ENCODE data around the gene SP100.

The SP100 gene

DNA sequence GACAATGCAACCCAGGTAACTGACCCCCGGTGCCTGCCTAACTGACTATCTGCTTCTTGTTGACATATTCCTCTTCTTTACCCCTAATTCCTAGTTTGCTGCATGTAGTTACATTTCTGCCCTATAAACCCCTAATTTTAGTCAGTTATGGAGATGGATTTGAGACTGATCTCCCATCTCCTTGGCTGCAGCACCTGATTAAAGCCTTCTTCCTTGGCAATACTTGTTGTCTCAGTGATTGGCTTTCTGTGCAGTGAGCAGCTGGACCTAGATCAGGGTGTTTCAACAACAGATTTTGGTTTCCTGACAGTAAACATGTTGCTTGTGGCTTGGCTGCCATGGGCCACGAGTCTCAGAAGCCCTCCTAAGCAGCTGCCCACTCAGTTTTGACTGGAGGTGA lies 105.4 kb downstream of the SP100 start:
- DNase-seq: no peak
- Histone ChIP-seq H3K27me3 (no peaks in the 10 kb centered on the region), H3K9me3 (no peaks in the 10 kb centered on the region), H3K36me3 (no peaks in the 10 kb centered on the region), H3K4me3 (ENCODE audit: low read depth, low read length) (no peak overlapping the region), H3K4me1 (no peaks in the 10 kb centered on the region)
- TF ChIP-seq, protein P1, sequence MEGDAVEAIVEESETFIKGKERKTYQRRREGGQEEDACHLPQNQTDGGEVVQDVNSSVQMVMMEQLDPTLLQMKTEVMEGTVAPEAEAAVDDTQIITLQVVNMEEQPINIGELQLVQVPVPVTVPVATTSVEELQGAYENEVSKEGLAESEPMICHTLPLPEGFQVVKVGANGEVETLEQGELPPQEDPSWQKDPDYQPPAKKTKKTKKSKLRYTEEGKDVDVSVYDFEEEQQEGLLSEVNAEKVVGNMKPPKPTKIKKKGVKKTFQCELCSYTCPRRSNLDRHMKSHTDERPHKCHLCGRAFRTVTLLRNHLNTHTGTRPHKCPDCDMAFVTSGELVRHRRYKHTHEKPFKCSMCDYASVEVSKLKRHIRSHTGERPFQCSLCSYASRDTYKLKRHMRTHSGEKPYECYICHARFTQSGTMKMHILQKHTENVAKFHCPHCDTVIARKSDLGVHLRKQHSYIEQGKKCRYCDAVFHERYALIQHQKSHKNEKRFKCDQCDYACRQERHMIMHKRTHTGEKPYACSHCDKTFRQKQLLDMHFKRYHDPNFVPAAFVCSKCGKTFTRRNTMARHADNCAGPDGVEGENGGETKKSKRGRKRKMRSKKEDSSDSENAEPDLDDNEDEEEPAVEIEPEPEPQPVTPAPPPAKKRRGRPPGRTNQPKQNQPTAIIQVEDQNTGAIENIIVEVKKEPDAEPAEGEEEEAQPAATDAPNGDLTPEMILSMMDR (IDR thresholded peaks at IDR 0.05; ENCODE audit: low read depth, low read length): no peak

DNA sequence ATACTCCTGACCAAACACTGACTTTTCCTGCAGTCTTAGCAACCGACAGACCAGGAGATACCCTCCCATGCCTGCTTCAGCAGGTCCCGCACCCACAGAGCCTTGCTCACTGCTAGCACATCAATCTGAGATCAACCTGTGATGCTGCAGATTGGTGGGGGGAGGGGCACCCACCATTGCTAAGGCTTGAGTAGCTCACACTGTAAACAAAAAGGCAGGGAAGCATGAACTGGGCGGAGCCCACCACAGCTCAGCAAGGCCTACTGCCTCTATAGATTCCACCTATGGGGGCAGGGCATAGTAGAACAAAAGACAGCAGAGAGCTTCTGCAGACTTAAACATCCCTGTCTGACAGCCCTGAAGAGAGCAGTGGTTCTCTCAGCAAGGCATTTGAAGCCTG lies 109.7 kb downstream of the SP100 start:
- DNase-seq: no peak
- Histone ChIP-seq H3K4me3 (ENCODE audit: low read depth, low read length) (no peak overlapping the region), H3K9me3 (no peaks in the 10 kb centered on the region), H3K36me3 (no peaks in the 10 kb centered on the region), H3K27me3 (no peaks in the 10 kb centered on the region), H3K4me1 (no peaks in the 10 kb centered on the region)
- TF ChIP-seq, protein P1 (IDR thresholded peaks at IDR 0.05; ENCODE audit: low read depth, low read length): no peak

DNA sequence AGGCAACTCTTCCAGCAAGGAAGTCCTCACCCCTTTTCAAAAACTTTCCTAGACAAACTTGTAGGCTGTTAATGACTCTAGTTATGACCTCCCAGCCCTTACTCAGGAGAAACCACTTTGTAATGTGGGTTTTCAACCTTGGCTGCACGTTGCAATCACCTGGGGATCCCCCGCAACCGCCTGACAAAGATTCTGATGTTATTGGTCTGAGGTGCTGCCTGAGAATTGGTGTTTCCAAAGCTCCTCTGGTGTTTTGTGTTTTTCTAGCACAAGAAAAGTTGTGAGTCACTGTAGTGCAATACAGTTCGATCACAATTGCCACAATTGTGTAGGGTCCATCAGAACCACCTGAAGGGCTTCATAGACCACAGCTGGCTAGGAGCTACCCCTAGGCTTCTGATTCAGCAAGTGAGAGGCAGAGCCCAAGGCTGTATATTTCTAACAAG lies 121.6 kb downstream of the SP100 start:
- Histone ChIP-seq H3K27me3 (no peaks in the 10 kb centered on the region), H3K4me1 (no peaks in the 10 kb centered on the region), H3K9me3 (no peaks in the 10 kb centered on the region), H3K4me3 (ENCODE audit: low read depth, low read length) (no peak overlapping the region), H3K36me3 (no peaks in the 10 kb centered on the region)
- no peak for DNase-seq
- TF ChIP-seq, protein P1 (IDR thresholded peaks at IDR 0.05; ENCODE audit: low read depth, low read length): no peak

DNA sequence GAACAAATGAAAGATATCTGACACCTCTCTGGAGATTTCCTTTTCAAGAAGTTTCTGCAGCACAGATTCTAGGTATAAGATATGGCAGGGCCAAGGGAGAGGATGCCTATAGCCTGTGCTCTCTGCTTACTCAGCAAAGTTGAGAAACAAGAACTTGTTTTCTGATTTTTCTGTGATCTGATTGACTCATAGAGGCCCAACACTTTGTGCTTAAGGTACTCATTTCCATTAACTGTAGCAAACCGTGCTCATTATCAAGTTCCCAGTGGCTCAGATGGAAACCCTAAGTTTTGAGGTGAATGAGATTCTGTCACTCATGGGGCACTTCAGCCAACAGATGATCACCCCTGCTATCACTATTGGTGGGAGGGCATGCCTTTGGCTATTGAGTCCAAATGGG lies 124.3 kb downstream of the SP100 start:
- Histone ChIP-seq H3K9me3 (no peaks in the 10 kb centered on the region), H3K36me3 (no peaks in the 10 kb centered on the region), H3K4me3 (ENCODE audit: low read depth, low read length) (no peak overlapping the region), H3K27me3 (no peaks in the 10 kb centered on the region), H3K4me1 (no peaks in the 10 kb centered on the region)
- DNase-seq: no peak
- TF ChIP-seq, protein P1 (IDR thresholded peaks at IDR 0.05; ENCODE audit: low read depth, low read length): no peak

DNA sequence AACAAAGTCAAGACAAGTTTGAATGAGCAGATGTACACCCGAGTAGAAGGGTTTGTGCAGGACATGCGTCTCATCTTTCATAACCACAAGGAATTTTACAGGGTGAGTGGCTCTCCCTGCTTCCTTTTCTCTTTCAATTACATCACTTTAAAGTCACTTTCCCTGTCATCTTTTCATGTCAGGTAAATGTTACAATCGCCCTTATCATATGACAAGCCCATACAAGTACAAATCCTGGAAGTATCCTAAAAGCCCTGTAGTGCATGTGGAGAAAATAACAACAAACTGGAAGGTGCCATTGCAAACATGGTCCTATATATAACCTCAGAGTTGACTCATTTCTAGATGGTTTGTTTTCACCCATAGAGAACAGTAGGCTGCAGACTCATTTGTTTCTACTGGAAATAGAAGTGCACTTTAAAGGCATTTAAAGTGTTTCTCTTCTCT lies 126.0 kb downstream of the SP100 start:
- no peak for DNase-seq
- no peaks in the 10 kb centered on the region for H3K9me3 ChIP-seq
- no peaks in the 10 kb centered on the region for H3K27me3 ChIP-seq
- no peaks in the 10 kb centered on the region for H3K4me1 ChIP-seq
- TF ChIP-seq, protein P1 (IDR thresholded peaks at IDR 0.05; ENCODE audit: low read depth, low read length): no peak
- H3K4me3 ChIP-seq (ENCODE audit: low read depth, low read length): no peak overlapping the region
- H3K36me3 ChIP-seq: no peaks in the 10 kb centered on the region

DNA sequence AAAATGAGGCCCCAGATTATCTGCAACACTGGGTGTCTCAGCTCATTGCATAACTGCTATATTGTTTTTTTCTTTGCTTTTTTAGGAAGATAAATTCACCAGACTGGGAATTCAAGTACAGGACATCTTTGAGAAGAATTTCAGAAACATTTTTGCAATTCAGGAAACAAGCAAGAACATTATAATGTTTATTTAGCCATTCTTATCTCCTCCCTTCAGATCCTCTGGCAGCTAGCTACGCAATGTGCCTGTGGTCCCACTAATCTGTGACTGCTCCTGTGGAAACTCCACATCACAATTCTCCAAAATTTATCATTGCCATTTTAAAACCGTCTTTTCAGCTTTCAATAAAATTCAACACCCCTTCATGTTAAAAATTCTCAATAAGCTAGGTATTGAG lies 126.8 kb downstream of the SP100 start:
- no peak for DNase-seq
- H3K9me3 ChIP-seq: no peaks in the 10 kb centered on the region
- TF ChIP-seq, protein P1 (IDR thresholded peaks at IDR 0.05; ENCODE audit: low read depth, low read length): no peak
- no peak overlapping the region for H3K4me3 ChIP-seq (ENCODE audit: low read depth, low read length)
- H3K36me3 ChIP-seq: no peaks in the 10 kb centered on the region
- no peaks in the 10 kb centered on the region for H3K27me3 ChIP-seq
- H3K4me1 ChIP-seq: no peaks in the 10 kb centered on the region

Data from BE2C (cell line).